ENCODE measurements around the gene ADAP1.
"Not testable (repeated sequence)": the region's sequence is repeated elsewhere in the genome, so short reads cannot be mapped to it uniquely, and the experiment has no call there.

Gene ADAP1

GRCh38 chr7:880450-880849 lies 74.0 kb downstream of the ADAP1 start:
- DNase-seq, result no peak

GRCh38 chr7:879706-880105 lies 74.8 kb downstream of the ADAP1 start:
- no peak for DNase-seq

GRCh38 chr7:879093-879492 lies 75.4 kb downstream of the ADAP1 start:
- no peak for DNase-seq

- DNase-seq, result peak in 1 of 4 experiments; percentile 6
Measured at GRCh38 chr7:877312-878232, 76.9 kb downstream of the ADAP1 start.

- peak in 1 of 4 experiments; percentile 23 for DNase-seq
Measured at GRCh38 chr7:876972-877311, 77.5 kb downstream of the ADAP1 start.

- peak; percentile 96 to 99 (median 98) for DNase-seq
Measured at GRCh38 chr7:876077-876971, 78.2 kb downstream of the ADAP1 start, which contains the start of gene GET4. Gene GET4 (plus strand): TSS chr7:876554. CDS start chr7:876646, 92 bp downstream.

- no peak for DNase-seq
Measured at GRCh38 chr7:875476-876076, 78.9 kb downstream of the ADAP1 start.

GRCh38 chr7:875051-875450 lies 79.4 kb downstream of the ADAP1 start:
- DNase-seq, result no peak

- no peak for DNase-seq
Measured at GRCh38 chr7:874031-874749, 80.3 kb downstream of the ADAP1 start.

GRCh38 chr7:873367-874002 lies 81.0 kb downstream of the ADAP1 start:
- DNase-seq, result peak; percentile 88 to 92 (median 90)

- DNase-seq, result not testable (repeated sequence)
Measured at GRCh38 chr7:872685-873084, 81.8 kb downstream of the ADAP1 start.

GRCh38 chr7:871900-872537 lies 82.5 kb downstream of the ADAP1 start:
- DNase-seq, result no peak

- DNase-seq, result no peak
Measured at GRCh38 chr7:869348-869747, 85.1 kb downstream of the ADAP1 start.

GRCh38 chr7:868189-868486 lies 86.3 kb downstream of the ADAP1 start:
- DNase-seq, result no peak

- DNase-seq, result no peak
Measured at GRCh38 chr7:867406-868188, 86.9 kb downstream of the ADAP1 start.

- no peak for DNase-seq
Measured at GRCh38 chr7:867001-867405, 87.5 kb downstream of the ADAP1 start.

GRCh38 chr7:865921-866320 lies 88.6 kb downstream of the ADAP1 start:
- no peak for DNase-seq

- no peak for DNase-seq
Measured at GRCh38 chr7:863106-863505, 91.4 kb downstream of the ADAP1 start.

GRCh38 chr7:862157-862556 lies 92.3 kb downstream of the ADAP1 start:
- DNase-seq, result no peak

- DNase-seq, result no peak
Measured at GRCh38 chr7:861222-861621, 93.3 kb downstream of the ADAP1 start.

- DNase-seq, result no peak
Measured at GRCh38 chr7:860149-860548, 94.3 kb downstream of the ADAP1 start.

All from suppressor macrophage (primary cell).